GM19324 (cell line): ENCODE results near the gene RND2.

Experiments
- ATAC-seq: cut with Tn5 transposase; IDR thresholded peaks from one replicate; pipeline ENCODE4 v1.9.1; 2021; ENCODE audit warnings: mild to moderate bottlenecking, moderate library complexity; ENCODE audit not compliant: unreplicated experiment, low FRiP score

The RND2 gene

GRCh38 chr17:43003542-43004172, 21.4 kb upstream of the RND2 start:
- ATAC-seq, result no peak

DNA sequence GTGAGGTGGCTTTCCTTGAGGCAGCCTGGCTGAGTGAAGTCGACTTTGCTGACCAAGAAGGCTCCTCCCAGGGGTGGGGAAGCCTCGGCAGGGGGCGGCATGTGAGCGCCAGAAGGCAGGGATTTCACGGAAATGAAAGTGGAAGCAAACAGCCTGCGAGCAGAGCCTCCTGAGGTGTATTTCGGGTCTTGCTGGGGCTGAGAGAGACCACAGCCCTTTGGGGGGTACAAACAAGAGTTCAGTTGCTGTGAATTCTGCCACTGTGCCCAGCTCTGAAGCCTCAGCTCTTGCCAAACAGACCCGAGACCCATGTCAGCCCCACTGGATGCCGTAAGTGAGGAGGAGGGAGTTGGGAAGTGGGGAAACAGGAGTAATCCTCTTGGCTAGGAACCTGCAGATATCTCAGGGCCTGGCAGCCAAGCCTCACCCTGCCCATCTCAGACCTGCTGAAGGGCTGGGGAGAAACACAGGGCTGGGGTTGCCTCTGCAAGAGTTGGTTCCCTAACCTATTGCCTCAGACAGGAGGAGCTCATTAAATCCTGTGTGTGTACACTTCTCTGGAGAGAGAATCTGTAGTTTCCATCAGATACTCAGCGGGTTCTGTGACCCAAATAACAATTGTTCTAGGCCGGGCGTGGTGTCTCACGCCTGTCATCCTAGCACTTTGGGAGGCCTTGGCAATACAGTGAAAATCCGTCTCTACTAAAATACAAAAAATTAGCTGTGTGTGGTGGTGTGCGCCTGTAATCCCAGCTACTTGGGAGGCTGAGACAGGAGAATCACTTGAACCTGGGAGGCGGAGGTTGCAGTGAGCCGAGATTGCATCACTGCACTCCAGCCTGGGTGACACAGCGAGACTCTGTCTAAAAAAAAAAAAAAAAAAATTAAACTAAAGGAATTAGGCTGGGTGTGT, 18.1 kb upstream of the RND2 start, which contains the start of gene IFI35:
TSS of gene IFI35 (plus strand) at position 146 of the 913 bp plus-strand sequence. CDS start at position 310, 164 bp downstream.
- ATAC-seq, result peak; percentile 79

DNA sequence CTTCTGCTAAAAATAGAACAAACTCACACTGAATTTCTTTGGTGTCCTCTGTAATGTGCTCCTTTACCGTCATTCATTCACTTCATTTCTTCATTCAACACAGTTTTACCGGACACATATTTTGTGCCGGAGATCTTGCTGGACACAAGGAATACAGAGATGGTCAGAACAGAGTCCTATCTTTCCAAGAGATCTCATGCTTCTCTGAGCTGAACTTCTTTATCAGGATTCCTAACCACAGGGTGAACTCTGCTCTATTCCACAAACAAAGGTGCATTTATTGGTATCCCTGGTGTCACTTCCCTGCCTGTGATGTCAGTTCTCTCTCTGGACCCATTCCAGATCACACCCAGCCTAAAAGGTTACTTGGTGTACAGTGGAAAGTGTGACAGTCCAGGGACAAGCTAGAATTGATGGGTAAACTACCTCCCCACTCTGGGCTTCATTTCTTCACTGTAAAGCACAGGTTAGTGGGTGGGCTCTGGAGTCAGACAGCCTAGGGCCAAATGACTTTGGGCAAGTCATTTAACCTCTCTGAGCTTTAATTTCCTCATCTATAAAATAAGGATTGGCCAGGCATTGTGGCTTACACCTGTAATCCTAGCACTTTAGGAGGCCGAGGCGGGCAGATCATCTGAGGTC, 14.2 kb upstream of the RND2 start:
- ATAC-seq, result no peak

GRCh38 chr17:43011728-43012472, 13.1 kb upstream of the RND2 start:
- ATAC-seq, result no peak

GRCh38 chr17:43013296-43013695, 11.7 kb upstream of the RND2 start:
- ATAC-seq, result no peak

DNA sequence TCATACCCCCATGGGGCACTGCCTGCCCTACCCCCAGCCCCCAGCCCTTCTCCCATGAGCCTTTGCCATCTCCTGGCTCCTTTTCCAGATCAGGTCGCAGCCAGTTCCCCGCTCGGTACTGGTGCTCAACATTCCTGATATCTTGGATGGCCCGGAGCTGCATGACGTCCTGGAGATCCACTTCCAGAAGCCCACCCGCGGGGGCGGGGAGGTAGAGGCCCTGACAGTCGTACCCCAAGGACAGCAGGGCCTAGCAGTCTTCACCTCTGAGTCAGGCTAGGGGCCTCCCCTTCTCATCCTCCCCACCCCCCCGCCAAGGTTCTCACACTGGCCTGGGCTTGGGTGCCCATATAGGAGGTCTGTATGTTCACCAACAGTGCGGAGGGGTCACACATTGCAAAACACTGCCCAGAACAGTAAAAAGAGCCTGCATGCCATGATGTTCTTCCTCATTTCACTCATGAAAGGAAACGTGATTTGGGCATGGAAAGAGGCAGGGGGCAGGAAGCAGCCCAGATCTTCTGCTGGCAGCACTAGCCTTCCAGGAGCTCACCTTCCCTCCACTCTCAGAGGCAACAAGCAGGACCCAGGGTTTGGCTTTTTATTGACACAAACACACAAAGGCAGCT, 10.9 kb upstream of the RND2 start:
- ATAC-seq, result no peak

DNA sequence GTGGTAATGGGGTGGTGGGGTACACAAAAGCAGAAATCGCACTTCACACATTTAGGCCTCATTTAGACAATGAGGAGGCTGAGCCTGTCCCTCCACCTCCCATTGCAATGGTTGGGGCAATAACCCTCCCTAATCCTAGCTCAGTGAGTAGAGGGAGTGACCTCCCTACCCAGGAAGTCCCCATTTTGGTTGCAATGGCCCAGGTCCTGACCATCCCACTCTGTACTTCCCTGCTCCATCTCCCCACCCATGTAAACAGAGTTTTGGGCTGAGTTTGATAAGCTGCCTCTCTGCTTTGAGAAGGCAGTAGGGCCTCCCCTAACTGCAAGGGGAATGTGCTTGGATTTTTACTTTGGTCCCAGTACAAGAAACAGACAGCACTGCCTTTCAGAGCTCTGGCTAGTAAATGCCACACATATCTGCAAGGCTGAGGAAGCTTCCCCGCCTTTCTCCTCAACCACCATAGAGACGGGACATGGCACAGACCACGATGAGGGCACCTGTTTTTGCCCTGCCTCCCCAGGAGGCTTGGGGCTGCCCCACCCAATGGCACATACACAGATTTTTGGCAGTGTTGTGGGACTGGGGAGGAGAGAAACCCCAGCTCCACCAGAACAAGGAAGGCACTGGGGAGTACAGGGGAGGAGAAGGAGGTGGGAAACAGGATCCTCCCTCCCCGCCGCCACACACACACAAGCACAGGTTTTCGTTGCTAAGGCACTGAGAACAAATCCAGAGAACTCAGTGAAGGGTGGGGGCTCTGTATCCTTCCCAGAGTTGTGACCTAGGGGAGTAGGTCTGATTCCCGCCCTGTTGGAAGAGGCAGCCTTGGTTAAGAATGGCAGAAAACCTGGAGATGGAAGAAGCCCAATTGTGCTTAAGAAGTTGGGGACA, 10.1 kb upstream of the RND2 start:
- no peak for ATAC-seq

GRCh38 chr17:43015579-43015978, 9.5 kb upstream of the RND2 start:
- no peak for ATAC-seq

DNA sequence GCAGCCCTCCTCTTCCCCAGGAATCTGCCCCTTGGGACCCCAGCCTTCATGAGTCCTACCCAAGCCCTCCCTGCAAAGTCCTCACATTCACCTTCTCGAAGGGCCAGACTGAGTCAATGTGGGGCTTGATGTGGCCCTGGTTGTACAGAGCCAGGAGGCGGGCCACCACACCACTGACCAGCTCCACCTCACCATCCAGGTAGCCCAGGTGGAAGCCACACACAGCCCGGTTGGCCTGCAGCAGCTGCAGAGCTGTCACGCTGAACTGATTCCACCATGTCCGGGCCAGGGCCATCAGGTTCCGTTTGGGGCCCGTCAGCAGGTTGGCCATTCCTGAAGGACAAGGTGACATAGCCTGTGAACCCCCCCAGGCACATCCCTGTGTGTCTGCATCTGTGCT, 8.8 kb upstream of the RND2 start:
- no peak for ATAC-seq

- no peak for ATAC-seq
These were observed 6.8 kb upstream of the RND2 start for GRCh38 chr17:43018008-43018853.

DNA sequence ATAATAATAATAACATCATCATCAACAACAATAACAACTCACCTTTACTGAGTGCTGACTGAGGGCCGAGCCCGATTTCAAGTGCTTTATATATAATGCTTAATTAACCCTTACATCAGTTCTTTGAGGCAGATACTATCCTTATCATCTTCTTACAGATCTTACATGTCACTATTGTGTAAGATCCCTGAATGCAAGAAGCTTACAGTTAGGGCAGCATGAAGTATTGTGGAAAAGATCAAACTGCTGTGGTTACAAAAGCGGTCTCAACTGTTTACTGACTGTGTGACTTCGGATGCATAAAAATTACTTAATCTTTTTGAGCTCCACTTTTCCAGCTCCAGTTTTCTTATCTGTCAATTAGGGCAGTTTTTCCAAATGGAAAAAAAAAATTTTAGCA, 6.1 kb upstream of the RND2 start:
- no peak for ATAC-seq

GRCh38 chr17:43019418-43019817, 5.6 kb upstream of the RND2 start:
- ATAC-seq, result no peak

- ATAC-seq, result no peak
These were observed 4.9 kb upstream of the RND2 start for GRCh38 chr17:43020030-43020621.

GRCh38 chr17:43020789-43021740, 4.0 kb upstream of the RND2 start:
- no peak for ATAC-seq

GRCh38 chr17:43021741-43022512, 3.1 kb upstream of the RND2 start, which contains the start of gene VAT1:
Gene VAT1 (minus strand): TSS chr17:43022385. CDS start chr17:43022322, 63 bp downstream.
- ATAC-seq, result no peak

- ATAC-seq, result no peak
These were observed 243 bp downstream of the RND2 start for GRCh38 chr17:43025290-43025657.
